GM19193 (cell line): ENCODE results near the gene IL31RA.
A peak's percentile ranks its signal among the peaks of the same experiment; 100 is the strongest.

Source experiments
- POLR2A ChIP-seq: IDR thresholded peaks from 4 replicates; pipeline ENCODE4 v1.6.1; 2011; ENCODE audit not compliant: insufficient read depth, insufficient read length; ENCODE audit errors: extremely low read depth

IL31RA gene

GRCh38 chr5:55924744-55925143 lies 73.6 kb downstream of the IL31RA start:
- TF ChIP-seq POLR2A: no peak

GRCh38 chr5:55925181-55925580 lies 74.0 kb downstream of the IL31RA start:
- no peak for TF ChIP-seq POLR2A

GRCh38 chr5:55925712-55926111 lies 74.6 kb downstream of the IL31RA start:
- TF ChIP-seq POLR2A: no peak

- no peak for TF ChIP-seq POLR2A
Observed at GRCh38 chr5:55926476-55926875, 75.3 kb downstream of the IL31RA start.

GRCh38 chr5:55927861-55928655 lies 76.9 kb downstream of the IL31RA start:
- no peak for TF ChIP-seq POLR2A

GRCh38 chr5:55929020-55929799 lies 78.1 kb downstream of the IL31RA start:
- no peak for TF ChIP-seq POLR2A

GRCh38 chr5:55932700-55933099 lies 81.5 kb downstream of the IL31RA start:
- no peak for TF ChIP-seq POLR2A

- TF ChIP-seq POLR2A: peak; percentile 24
Observed at GRCh38 chr5:55933377-55934114, 82.4 kb downstream of the IL31RA start.

- TF ChIP-seq POLR2A: no peak
Observed at GRCh38 chr5:55934115-55934613, 83.0 kb downstream of the IL31RA start.

GRCh38 chr5:55934720-55935119 lies 83.6 kb downstream of the IL31RA start:
- no peak for TF ChIP-seq POLR2A

- TF ChIP-seq POLR2A: no peak
Observed at GRCh38 chr5:55935371-55935770, 84.2 kb downstream of the IL31RA start.

GRCh38 chr5:55936100-55936693 lies 85.0 kb downstream of the IL31RA start:
- TF ChIP-seq POLR2A: no peak

GRCh38 chr5:55959208-55959607 lies 108.1 kb downstream of the IL31RA start:
- TF ChIP-seq POLR2A: no peak

- TF ChIP-seq POLR2A: no peak
Observed at GRCh38 chr5:55960779-55961178, 109.6 kb downstream of the IL31RA start.

- TF ChIP-seq POLR2A: no peak
Observed at GRCh38 chr5:55965525-55965924, 114.4 kb downstream of the IL31RA start.
